Measurements from ENCODE around the gene ATE1.
"Not testable (repeated sequence)": the region's sequence is repeated elsewhere in the genome, so short reads cannot be mapped to it uniquely, and the experiment has no call there.

ATE1 gene

DNA sequence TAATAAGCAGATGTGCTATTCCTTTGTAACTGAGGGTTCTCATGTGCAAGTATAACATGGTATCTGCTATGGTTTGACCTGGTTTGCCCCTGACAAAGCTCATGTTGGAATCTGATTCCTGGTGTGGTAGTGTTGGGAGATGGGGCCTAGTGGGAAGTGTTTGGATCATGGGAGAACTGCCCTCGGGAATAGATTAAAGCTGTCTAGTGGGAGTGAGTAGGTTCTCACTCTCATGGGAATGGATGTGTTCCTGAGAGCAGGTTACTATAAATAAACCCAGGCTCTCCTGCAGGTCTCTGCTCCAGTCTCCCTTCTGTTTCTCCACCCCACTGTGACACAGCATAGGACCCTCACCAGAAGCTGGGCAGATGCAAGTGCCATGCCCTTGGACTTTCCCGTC lies 97.7 kb downstream of the ATE1 start:
- DNase-seq (ENCODE audit: low read depth), result no peak

GRCh38 chr10:121828045-121828444 lies 99.8 kb downstream of the ATE1 start:
- no peak for DNase-seq (ENCODE audit: low read depth)

DNA sequence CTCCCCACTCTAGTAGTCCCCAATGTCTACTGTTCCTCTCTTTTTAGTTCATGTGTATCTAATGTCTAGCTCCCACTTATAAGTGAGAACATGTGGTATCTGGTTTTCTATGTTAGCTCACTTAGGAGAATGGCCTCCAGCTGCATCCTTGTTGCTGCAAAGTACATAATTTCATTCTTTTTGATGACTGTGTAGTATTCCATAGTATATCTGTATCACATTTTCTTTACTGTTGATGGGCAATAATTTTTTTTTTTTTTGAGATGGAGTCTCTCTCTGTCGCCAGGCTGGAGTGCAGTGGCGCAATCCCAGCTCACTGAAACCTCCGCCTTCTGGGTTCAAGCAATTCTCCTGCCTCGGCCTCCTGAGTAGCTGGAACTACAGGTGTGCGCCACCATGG lies 101.1 kb downstream of the ATE1 start:
- DNase-seq (ENCODE audit: low read depth), result not testable (repeated sequence)

DNA sequence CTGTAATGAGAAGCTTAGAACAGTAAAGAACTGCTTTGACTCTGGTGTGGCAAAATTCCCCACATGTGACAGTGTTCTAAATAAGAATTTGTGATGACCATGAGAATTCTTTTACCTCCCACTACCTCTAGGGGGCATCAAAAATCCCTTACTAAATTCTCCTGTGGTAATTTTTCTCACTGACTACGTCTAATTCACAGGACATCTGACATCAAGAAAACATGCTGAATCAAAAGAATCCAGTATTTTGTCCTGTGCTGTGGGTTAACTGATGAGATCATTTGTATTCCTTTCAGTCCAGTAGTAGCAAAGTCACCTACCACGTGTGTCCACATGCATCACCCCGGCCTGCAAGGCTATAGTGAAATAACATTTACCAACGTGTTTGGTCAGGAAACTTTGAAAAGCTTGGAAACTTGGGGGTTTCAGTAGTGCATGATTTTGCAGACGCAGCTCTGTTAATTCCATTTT lies 103.8 kb downstream of the ATE1 start:
- DNase-seq (ENCODE audit: low read depth), result no peak

DNA sequence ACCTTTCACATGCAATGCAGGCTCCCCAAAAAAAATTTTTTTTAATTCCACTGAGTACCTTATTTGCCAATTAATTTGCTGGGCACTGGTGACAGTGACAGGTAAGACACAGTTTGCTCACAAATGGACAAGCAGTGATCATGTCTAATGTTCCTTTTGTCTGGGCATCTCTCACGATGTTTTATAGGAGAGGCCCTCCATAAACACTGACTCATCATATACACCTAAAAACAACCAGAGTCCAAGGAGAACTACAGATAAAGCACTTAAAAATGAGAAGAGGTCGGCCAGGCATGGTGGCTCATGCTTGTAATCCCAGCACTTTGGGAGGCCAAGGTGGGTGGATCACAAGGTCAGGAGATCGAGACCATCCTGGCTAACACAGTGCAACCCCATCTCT lies 105.1 kb downstream of the ATE1 start:
- DNase-seq (ENCODE audit: low read depth), result no peak

- no peak for DNase-seq (ENCODE audit: low read depth)
These were observed 105.7 kb downstream of the ATE1 start for GRCh38 chr10:121822180-121822579.

DNA sequence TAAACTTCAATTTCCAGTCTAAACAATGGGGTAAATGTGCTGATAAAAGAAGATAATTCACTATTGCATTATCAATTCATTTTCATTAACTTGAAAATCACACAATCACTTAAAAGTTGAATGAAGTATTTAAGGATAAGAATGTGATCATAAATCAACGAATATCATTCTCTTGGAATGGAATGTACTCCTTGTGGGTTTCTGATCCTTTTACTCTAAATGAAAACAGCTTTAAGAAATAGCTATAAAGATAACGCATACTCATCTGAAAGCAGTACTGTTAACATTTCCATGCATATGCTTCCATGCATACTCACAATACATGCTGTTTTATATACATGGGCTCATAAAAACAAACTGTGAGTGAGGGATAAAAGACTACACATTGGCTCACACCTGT lies 108.8 kb downstream of the ATE1 start:
- no peak for DNase-seq (ENCODE audit: low read depth)

DNA sequence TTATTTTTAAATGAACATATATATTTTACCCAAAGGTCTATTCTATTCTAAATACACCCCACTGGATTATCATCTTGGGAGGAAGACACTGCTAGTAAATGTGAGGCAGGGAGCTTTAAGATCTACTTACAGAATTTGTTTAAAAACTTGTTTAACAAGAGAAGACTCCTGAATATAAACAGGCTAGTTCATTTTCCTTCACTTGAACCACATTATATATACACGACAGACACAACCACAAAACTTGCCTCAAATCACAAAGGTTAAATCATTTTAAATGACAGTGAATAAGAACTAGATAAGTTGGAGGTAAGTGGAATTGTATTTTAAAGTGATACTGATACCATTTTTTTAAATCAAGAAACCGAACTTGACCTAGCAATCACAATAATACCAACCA lies 109.2 kb downstream of the ATE1 start:
- DNase-seq (ENCODE audit: low read depth), result no peak

GRCh38 chr10:121816197-121816596 lies 111.6 kb downstream of the ATE1 start:
- no peak for DNase-seq (ENCODE audit: low read depth)

GRCh38 chr10:121813857-121814256 lies 114.0 kb downstream of the ATE1 start:
- DNase-seq (ENCODE audit: low read depth), result no peak

DNA sequence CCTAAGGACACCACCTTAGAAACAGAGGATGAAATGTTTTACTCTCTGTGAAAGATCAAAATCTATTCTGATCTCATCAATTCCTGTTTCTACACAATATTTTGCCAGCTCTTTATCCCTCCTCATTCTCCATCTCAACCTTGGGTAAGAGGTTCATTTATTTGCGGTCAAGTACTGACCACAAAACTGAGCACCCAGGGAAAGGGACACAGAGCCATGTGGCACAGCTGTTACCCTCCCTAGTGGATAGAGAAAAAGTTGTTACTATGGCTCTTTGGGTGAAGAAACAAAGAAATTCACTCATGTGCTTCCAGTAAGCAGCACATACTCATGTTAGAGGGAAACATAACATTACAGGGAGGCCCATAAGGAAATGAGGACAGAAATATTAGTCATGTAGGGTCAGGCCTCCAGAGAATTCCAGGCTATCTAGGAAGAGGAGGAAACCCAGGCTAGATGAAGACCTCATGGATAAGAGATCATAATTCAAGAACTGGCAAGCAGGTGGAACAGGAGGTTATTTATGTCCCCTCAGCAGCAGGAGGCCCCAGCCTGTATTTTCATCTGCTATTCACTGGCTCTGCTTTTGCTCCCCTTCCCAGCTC lies 114.5 kb downstream of the ATE1 start:
- no peak for DNase-seq (ENCODE audit: low read depth)

- no peak for DNase-seq (ENCODE audit: low read depth)
These were observed 115.8 kb downstream of the ATE1 start for GRCh38 chr10:121812031-121812430.

DNA sequence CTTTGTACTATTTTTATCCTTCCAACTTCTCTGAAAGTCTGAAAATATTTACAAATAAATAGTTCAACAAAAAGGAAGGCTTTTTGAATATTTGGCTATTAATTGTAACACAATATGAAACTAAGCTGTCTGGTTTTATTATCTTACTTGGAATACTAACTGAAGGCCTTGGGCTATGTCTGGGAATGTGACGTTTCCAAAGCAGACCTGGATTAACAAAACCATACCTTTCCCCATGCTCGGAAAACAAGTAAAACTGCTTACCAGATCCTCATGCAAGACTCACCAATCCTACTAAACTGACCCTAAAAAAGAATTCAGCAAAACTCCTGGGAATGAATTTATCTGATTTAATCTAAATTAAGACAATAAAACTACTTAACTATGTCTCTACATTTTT lies 116.4 kb downstream of the ATE1 start:
- DNase-seq (ENCODE audit: low read depth), result no peak

- no peak for DNase-seq (ENCODE audit: low read depth)
These were observed 119.0 kb downstream of the ATE1 start for GRCh38 chr10:121808835-121809234.

- no peak for DNase-seq (ENCODE audit: low read depth)
These were observed 123.4 kb downstream of the ATE1 start for GRCh38 chr10:121804460-121804859.

GRCh38 chr10:121803611-121804010 lies 124.2 kb downstream of the ATE1 start:
- no peak for DNase-seq (ENCODE audit: low read depth)

GRCh38 chr10:121800831-121801230 lies 127.0 kb downstream of the ATE1 start:
- DNase-seq (ENCODE audit: low read depth), result no peak

DNA sequence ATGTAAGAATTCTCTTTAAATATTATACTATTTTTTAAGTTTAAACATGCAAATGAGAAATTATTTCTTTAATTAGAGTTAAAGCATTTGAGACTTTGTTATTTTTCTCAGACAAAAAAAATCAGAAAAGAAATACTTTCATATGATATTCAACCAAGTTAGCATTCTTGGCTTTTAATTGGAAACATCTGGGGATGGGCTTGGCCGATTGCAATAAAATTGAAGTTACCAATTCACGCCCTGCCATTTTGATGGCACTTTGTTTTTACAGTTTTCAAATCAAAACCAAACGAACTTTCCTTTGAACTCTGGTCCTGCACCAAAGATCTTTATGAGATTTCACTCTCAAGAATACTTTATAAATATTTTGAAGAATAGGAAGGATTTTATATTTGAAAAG lies 127.7 kb downstream of the ATE1 start:
- DNase-seq (ENCODE audit: low read depth), result no peak

DNA sequence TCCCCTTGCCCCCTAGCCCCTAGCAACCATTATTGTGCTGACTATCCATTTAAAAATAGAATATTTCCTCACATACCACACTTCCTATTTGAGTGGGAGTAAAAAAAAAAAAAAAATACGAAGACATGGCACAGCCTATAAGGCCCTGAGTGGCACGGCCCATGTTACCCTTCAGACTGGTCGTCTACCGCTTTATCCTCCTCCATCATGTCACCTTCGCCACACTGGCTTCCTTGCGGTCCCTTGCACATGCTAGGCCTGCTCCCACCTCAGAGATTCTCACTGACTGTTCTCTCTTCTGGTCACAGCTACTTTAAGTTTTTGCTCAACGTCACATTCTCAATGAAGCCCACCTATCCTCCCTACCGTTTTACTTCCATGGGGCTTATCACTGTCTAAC lies 130.3 kb downstream of the ATE1 start:
- DNase-seq (ENCODE audit: low read depth), result no peak

DNA sequence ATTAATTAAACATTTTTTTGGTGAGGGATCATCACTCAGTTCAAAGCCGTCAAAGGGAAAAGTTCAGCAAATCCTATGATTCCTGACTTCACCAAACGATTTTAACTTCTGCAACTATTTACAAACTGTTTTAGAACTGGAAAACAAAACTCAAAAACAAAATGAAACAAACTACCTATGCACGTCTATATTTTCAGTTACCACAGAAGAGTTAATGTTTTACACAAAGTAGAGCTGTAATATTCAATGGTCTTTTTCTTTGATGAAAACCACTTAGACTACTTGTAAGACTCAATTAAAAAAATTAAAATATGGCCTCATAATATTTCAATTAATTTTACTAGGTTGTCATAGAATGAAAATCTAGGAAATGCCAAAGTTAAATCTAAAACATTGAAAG lies 131.5 kb downstream of the ATE1 start:
- DNase-seq (ENCODE audit: low read depth), result no peak

DNA sequence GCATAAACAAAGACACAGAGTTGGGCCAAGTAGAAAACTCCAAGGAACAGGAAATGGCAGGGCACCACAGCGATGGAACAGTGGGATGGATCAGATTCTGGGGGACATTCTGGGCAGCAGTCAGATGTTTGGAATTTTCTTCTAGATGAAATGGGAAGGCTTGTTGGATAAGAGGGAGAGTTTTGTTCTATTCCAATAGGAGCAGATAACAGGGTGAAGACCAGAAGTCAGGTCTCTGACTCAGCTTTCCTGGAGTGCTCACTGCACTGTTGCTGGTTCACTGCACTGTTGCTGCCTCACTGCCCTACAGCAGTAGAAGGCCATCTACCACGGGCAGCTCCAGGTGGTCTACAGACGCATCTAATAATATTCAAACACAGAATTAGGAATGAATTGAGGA lies 135.6 kb downstream of the ATE1 start:
- DNase-seq (ENCODE audit: low read depth), result no peak

DNA sequence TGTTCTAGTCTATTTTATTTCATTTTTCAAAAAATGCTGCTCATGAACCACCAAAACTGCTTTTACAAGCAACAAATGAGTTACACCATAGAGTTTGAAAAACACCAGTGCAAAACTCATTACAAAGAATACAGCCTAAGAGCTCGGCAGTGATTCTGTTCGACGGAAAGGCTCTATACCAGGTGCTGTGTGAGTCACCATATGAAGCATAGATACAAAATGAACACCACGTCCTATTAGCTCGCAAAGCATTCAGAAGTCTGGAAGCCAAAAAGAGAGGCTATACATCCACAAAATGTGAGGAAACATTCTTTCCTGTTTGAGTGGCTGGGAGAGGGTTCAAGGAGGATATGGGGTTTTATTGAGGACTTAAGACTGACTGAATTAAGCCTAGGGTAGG lies 136.1 kb downstream of the ATE1 start:
- no peak for DNase-seq (ENCODE audit: low read depth)

DNA sequence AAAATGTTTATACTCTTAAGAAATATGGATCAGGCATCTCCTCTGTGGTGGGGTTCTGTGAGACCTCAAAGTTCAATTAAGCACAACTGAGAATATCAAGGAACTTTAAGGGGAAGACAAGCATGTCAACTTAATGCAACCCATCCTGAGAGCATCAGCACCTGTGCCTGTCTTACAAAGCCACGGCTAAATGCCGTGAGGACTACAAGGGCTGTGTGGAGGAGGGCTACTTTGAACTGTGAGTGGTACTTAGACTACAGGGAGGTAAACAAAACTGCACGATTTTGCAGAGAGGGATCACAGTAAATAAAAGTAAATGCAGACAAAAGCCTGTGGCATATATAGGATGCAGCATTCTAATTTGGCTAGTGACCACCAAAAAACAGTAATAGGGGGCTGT lies 139.1 kb downstream of the ATE1 start:
- DNase-seq (ENCODE audit: low read depth), result no peak

- DNase-seq (ENCODE audit: low read depth), result no peak
These were observed 139.7 kb downstream of the ATE1 start for GRCh38 chr10:121788115-121788514.

DNA sequence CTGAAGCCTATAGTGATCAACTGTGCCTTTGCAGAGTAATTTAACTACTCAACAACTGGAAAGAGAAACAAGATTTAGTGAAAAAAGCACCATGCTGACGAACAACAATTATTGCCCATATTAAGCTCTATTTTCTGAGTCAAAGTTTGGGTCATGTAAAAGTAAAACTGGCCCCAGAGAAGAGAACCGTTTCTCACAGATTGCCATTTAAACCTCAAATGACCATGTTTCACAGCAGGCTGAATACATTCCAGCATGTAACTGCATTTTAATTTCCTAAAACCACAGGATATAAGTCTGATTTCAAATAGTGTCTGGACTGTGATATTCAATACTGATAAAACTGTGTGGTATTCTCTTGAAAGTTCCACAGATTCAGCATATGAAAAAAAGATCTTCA lies 140.7 kb downstream of the ATE1 start:
- no peak for DNase-seq (ENCODE audit: low read depth)

Measured in T-helper 22 cell (primary cell).